GM12878 (cell line): Measurements from ENCODE around the gene DOK1. TPM values are rescaled to one million over a fixed set of nuclear protein-coding genes. Genes with fewer than 3 reads are reported as not detected.

Source experiments
- EED ChIP-seq: sonication (generic); IDR thresholded peaks from 2 replicates; pipeline ENCODE4 v1.6.1; 2016; ENCODE audit warnings: antibody characterized with exemption, low read depth
- FOXM1 ChIP-seq: IDR thresholded peaks from 2 replicates; pipeline ENCODE4 v1.6.1; 2012; ENCODE audit warnings: low read depth, mild to moderate bottlenecking, inconsistent platforms, low read length, moderate library complexity
- HSF1 ChIP-seq: fragments of 150-350 bp; IDR thresholded peaks from 2 replicates; pipeline ENCODE4 v1.6.1; 2014; ENCODE audit warnings: mild to moderate bottlenecking, low read depth, low read length
- KAT2A ChIP-seq: conservative IDR thresholded peaks from 2 replicates; pipeline ENCODE4 v1.6.1; 2011; ENCODE audit warnings: low read depth, low read length; ENCODE audit not compliant: control insufficient read depth
- MYB ChIP-seq: fragments of 150-350 bp; IDR thresholded peaks from 2 replicates; pipeline ENCODE4 v1.6.1; 2014; ENCODE audit warnings: mild to moderate bottlenecking, low read depth, low read length, borderline replicate concordance
- NFYB ChIP-seq: IDR thresholded peaks from 2 replicates; pipeline ENCODE4 v1.6.1; 2011; ENCODE audit warnings: low read depth, mild to moderate bottlenecking, low read length, improper control_type of control experiment, moderate library complexity; ENCODE audit not compliant: insufficient read depth
- RELA ChIP-seq: fragments of 450-650 bp; IDR thresholded peaks from 2 replicates; pipeline ENCODE4 v1.8.0; 2014; ENCODE audit warnings: borderline replicate concordance; ENCODE audit not compliant: partially characterized antibody
- RUNX3 ChIP-seq: IDR thresholded peaks from 2 replicates; pipeline ENCODE4 v1.6.1; 2012; ENCODE audit warnings: low read length, inconsistent platforms
- SIN3A ChIP-seq: IDR thresholded peaks from 2 replicates; pipeline ENCODE4 v1.6.1; 2012; ENCODE audit warnings: low read depth, low read length, improper control_type of control experiment
- TARDBP ChIP-seq: IDR thresholded peaks from 2 replicates; pipeline ENCODE4 v1.6.1; 2016; ENCODE audit warnings: borderline replicate concordance
- ZBTB40 ChIP-seq: fragments of 450-650 bp; IDR thresholded peaks from 2 replicates; pipeline ENCODE4 v1.6.1; 2016; ENCODE audit warnings: mild to moderate bottlenecking, moderate library complexity, borderline replicate concordance
- polyA plus RNA-seq, 11 experiments: library from polyadenylated mRNA; depleted of rRNA in 4 of 11; unstranded in 6 of 11; stranded (reverse) in 5 of 11; fragments of >200 nt; fragmentation: Nextera tagmentation in 4 of 11; fragmentation: Illumina TruSeq in 1 of 11; extraction: Ambion mirVana in 4 of 11; extraction: Trizol in 1 of 11; gene quantifications; 1 replicate in 1 of 11; 2 replicates in 10 of 11; pipeline versions ENCODE4 v1.2.1 to v1.2.3, GENCODE V29; 2011 to 2016; ENCODE audit warnings: inconsistent platforms in 2 of 11, missing spikeins in 2 of 11, low read depth in 1 of 11
- total RNA-seq, 4 experiments: library from RNA; depleted of rRNA in 3 of 4; stranded (reverse); fragments of >200 nt in 3 of 4; fragmentation: Illumina TruSeq in 1 of 4; extraction: Trizol in 1 of 4; gene quantifications; 2 replicates each; pipeline versions ENCODE4 v1.2.1 to v1.2.3, GENCODE V29; 2013 to 2021

Gene DOK1
- total and polyA plus RNA-seq, 10 of the 15 experiments (the other 5 are each of a cell fraction or from before 2014, with no cell fraction given), result 1.4 to 104 (median 59.7) TPM

- peak; percentile 53 for TF ChIP-seq RUNX3
- no peak for TF ChIP-seq NFYB
- TF ChIP-seq HSF1, result no peak
- no peak for TF ChIP-seq SIN3A
- TF ChIP-seq ZBTB40, result no peak
- no peak for TF ChIP-seq MYB
- TF ChIP-seq KAT2A, result no peak
- no peak for TF ChIP-seq EED
- no peak for TF ChIP-seq TARDBP
- no peak for TF ChIP-seq RELA
- TF ChIP-seq FOXM1, result peak; percentile 69; the same call in 1 of the 2 replicates
- TF ChIP-seq, all 136 proteins: peak for 20
Measured at GRCh38 chr2:74584088-74584645, 29.6 kb downstream of the DOK1 start (continued).
